Suppressor macrophage (primary cell): Measurements from ENCODE around the gene BDNF.
"Not testable (repeated sequence)": the region's sequence is repeated elsewhere in the genome, so short reads cannot be mapped to it uniquely, and the experiment has no call there.

Source experiments
- DNase-seq, 4 experiments: peaks; one replicate each; pipeline ENCODE4 v3.0.0-alpha.2; 2020 to 2022

Gene BDNF

GRCh38 chr11:27665508-27666101 is 34.6 kb downstream of the BDNF start:
- DNase-seq, result not testable (repeated sequence)

GRCh38 chr11:27663326-27663725 is 36.9 kb downstream of the BDNF start:
- DNase-seq, result no peak

- no peak for DNase-seq
These were observed 40.1 kb downstream of the BDNF start for GRCh38 chr11:27660171-27660570.

GRCh38 chr11:27658535-27659236 is 41.6 kb downstream of the BDNF start:
- DNase-seq, result no peak

- no peak for DNase-seq
These were observed 43.3 kb downstream of the BDNF start for GRCh38 chr11:27656806-27657483.

GRCh38 chr11:27656320-27656719 is 43.9 kb downstream of the BDNF start:
- DNase-seq, result no peak

- DNase-seq, result no peak
These were observed 46.1 kb downstream of the BDNF start for GRCh38 chr11:27653990-27654758.

GRCh38 chr11:27651711-27652110 is 48.5 kb downstream of the BDNF start:
- DNase-seq, result no peak

- no peak for DNase-seq
These were observed 49.3 kb downstream of the BDNF start for GRCh38 chr11:27650988-27651387.

- no peak for DNase-seq
These were observed 50.5 kb downstream of the BDNF start for GRCh38 chr11:27649800-27650199.

- DNase-seq, result no peak
These were observed 51.4 kb downstream of the BDNF start for GRCh38 chr11:27648840-27649239.

- DNase-seq, result no peak
These were observed 54.0 kb downstream of the BDNF start for GRCh38 chr11:27646051-27646818.

- DNase-seq, result no peak
These were observed 57.3 kb downstream of the BDNF start for GRCh38 chr11:27642954-27643353.

- DNase-seq, result no peak
These were observed 59.3 kb downstream of the BDNF start for GRCh38 chr11:27640954-27641353.

GRCh38 chr11:27635567-27636037 is 64.7 kb downstream of the BDNF start:
- no peak for DNase-seq

- DNase-seq, result not testable (repeated sequence)
These were observed 65.5 kb downstream of the BDNF start for GRCh38 chr11:27634776-27635175.

- DNase-seq, result not testable (repeated sequence)
These were observed 66.0 kb downstream of the BDNF start for GRCh38 chr11:27634282-27634681.

- not testable (repeated sequence) for DNase-seq
These were observed 71.2 kb downstream of the BDNF start for GRCh38 chr11:27629023-27629422.

GRCh38 chr11:27627979-27628378 is 72.3 kb downstream of the BDNF start:
- no peak for DNase-seq

GRCh38 chr11:27626938-27627586 is 73.2 kb downstream of the BDNF start:
- no peak for DNase-seq

GRCh38 chr11:27626269-27626937 is 73.9 kb downstream of the BDNF start:
- DNase-seq, result no peak
